ENCODE results near the gene RTL10.

RTL10 gene

GRCh38 chr22:19811811-19812771 is 42.6 kb downstream of the RTL10 start:
- DNase-seq (ENCODE audit: low read depth in 3 of 3, low spot score in 1 of 3): no peak

- no peak for DNase-seq (ENCODE audit: low read depth in 3 of 3, low spot score in 1 of 3)
Observed at GRCh38 chr22:19811211-19811621, 43.5 kb downstream of the RTL10 start.

- DNase-seq (ENCODE audit: low read depth in 3 of 3, low spot score in 1 of 3): no peak
Observed at GRCh38 chr22:19810381-19811201, 44.1 kb downstream of the RTL10 start.

- no peak for DNase-seq (ENCODE audit: low read depth in 3 of 3, low spot score in 1 of 3)
Observed at GRCh38 chr22:19809741-19810140, 44.9 kb downstream of the RTL10 start.

GRCh38 chr22:19808873-19809478 is 45.7 kb downstream of the RTL10 start:
- no peak for DNase-seq (ENCODE audit: low read depth in 3 of 3, low spot score in 1 of 3)

GRCh38 chr22:19807914-19808872 is 46.5 kb downstream of the RTL10 start:
- no peak for DNase-seq (ENCODE audit: low read depth in 3 of 3, low spot score in 1 of 3)

GRCh38 chr22:19807161-19807913 is 47.3 kb downstream of the RTL10 start:
- DNase-seq (ENCODE audit: low read depth in 3 of 3, low spot score in 1 of 3): no peak

- no peak for DNase-seq (ENCODE audit: low read depth in 3 of 3, low spot score in 1 of 3)
Observed at GRCh38 chr22:19806213-19807160, 48.2 kb downstream of the RTL10 start.

GRCh38 chr22:19805821-19806212 is 48.9 kb downstream of the RTL10 start:
- DNase-seq (ENCODE audit: low read depth in 3 of 3, low spot score in 1 of 3): no peak

All from stimulated activated CD4-positive, alpha-beta T cell treated with anti-CD3 and anti-CD28 coated beads, TNF-alpha, amount 100 ng/mL, for 1 hour (primary cell).